Fibroblast of skin of right quadriceps (primary cell): Measurements from ENCODE around the gene RPP25L.
A peak's percentile ranks its signal among the peaks of the same experiment; 100 is the strongest.

Experiments used
- DNase-seq: peaks from one replicate; pipeline ENCODE4 v3.0.0-alpha.2; 2013

RPP25L gene

DNA sequence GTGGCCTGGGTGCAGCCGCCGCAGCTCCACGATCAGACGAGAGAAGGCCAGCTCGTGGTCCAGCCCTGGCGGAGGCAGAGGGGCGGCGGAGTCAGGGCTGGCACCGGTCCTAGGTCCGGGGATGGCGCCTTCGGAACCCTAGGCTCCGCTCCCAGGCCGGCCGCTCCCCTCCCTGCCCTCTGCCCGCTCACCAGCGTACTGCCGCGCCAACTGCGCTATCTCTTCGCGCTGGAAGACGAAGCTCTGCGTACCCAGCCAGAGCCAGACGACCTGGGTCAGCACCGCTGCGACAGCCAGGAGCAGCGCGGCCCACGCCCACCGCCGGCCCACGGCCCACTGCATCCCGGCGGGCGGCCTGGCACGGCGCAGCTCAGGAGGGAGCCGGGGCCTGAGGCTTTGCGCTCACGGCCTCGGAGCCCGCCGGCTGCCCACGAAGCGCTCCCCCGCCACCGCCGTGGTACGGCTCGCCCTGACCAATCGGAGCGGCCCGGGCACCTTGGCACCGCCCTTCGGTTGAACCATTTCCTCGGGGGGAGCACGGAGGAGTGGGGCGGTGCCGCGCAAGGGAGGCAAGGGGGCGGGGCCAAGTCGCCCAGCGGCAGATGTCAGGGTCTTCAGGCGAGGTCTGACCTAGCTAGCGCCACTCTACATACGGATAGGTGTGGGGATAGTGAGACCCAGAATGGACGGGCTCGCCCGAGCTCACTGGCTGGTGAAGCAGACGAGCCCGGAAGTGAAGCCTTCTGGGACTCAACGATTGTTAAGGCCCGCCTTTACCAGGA lies 25.6 kb upstream of the RPP25L start, which contains the start of gene SIGMAR1:
Gene SIGMAR1, minus strand, starts transcription at position 432 of the 782 bp plus-strand sequence. Its CDS starts 90 bp downstream, at position 342.
- DNase-seq: peak; percentile 95

DNA sequence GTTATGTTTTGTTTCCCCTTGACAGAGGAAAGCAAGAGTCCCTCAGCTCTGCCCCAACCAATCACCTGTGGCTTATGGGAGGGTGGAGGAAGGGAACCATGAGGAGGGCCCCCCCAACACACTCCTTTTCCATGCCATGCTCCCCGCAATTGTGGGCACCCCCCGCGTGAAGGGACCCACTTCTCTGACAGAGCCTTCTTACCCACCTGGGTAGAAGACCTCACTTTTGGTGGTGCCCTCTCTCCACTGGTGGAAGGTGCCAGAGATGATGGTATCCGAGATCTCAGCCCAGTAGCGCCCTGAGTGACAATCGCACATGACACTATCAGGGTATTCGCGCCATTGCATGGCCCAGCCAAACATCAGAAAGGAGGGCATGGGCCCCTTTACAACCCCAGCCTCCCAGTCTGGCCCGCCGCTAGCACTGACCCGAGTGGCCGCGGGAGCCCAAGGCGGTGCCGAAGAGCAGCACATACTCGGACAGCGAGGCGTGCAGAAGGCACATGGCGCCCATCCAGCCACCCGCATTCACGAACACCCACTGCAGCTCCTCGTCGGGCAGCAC lies 25.0 kb upstream of the RPP25L start:
- no peak for DNase-seq

DNA sequence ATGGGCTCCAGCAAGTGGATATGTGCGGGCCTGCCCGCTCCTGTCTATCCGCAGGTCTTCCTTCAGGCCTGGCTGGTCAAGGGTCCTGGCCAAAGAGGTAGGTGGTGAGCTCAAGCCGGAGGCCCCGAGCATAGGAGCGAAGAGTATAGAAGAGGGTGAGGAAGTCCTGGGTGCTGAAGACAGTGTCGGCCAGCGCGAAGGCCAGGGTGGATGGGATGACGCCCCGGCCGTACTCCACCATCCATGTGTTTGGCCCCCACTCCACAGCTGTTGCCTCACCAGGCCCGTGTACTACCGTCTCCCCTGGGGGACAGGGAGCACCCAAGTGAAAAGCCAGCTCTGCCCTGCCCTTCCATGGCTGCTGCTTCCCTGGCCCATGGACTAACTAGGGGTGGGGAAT lies 23.7 kb upstream of the RPP25L start:
- no peak for DNase-seq

DNA sequence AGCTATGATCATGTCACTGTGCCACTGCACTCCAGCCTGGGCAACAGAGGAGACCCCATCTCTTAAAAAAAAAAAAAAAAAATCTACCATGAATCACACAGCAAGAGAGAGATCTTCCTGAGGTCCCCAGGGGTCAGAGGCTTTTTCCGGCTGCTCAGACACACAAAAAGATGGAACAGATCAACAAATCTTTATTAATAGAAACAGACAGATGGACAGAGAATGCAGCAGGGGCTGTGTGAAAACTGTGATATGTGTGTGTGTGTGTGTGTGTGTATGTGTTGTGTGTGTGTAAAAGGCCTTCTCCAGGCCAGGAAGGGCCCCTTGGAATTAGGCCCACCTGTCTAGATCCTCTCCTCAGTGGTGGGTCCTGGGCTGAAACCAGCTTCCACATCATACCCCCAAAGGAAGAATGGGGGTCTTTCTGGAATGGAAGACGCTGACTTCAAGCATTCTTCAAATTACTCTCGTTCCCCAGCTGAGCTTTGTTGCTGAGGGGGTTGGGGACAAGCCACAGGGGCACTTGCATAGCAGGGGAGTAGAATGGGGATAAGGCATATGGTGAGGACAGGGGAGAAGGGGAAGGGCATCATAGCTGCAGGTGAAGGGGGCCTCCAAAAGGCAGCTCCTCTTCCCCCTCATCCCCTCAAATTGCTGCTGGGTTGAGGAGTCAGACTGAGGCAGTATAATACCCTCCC lies 22.8 kb upstream of the RPP25L start:
- DNase-seq: no peak

DNA sequence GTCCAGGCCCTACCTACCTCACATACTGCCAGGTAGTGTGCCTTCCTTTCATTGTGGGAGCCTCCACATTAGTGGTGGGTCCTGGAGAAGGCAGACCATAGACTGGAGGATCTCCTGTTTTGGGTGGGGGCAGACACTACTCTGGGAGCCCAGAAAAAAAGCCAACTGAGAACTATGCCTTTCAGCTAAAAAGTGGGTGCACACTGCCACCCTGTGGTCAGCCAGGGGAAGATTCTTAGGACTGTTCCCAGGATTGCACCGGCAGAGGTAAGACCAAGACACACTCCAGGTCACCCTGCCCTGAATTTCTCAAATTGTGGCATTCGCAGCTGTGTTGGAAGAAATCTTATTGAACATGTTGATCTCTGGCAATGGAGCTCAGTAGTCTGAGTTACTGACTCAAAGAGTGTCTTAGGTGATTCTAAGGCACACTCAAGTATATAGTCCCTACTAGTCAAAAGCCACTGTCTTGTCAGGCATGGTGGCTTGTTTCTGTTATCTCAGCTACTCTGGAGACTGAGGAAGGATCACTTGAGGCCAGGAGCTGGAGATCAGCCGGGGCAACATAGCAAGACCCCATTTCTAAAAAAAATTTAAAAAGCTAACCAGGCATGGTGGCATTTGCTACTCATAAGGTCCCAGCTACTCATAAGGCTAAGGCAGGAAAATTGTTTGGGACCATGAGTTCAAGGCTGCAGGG lies 22.1 kb upstream of the RPP25L start:
- peak; percentile 54 for DNase-seq

DNA sequence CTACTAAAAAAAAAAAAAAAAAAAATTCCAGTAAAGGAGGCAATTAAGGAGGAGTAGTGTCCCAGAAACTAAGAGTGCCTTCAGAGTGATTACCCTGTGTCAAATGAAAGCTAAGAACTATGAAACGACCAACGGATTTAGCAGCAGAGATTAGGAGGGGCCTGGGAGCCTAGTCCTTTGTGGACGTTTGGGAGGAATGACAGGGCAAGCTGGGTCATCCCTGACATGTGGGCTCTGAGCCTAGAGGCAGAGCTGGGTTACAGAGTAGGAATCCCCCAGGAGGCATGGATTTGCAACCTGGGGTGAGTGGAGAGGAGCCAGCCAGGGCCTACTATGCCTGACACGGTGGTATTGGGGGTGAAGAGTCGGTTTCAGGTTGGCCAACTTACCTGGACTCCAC lies 21.3 kb upstream of the RPP25L start:
- DNase-seq: no peak

DNA sequence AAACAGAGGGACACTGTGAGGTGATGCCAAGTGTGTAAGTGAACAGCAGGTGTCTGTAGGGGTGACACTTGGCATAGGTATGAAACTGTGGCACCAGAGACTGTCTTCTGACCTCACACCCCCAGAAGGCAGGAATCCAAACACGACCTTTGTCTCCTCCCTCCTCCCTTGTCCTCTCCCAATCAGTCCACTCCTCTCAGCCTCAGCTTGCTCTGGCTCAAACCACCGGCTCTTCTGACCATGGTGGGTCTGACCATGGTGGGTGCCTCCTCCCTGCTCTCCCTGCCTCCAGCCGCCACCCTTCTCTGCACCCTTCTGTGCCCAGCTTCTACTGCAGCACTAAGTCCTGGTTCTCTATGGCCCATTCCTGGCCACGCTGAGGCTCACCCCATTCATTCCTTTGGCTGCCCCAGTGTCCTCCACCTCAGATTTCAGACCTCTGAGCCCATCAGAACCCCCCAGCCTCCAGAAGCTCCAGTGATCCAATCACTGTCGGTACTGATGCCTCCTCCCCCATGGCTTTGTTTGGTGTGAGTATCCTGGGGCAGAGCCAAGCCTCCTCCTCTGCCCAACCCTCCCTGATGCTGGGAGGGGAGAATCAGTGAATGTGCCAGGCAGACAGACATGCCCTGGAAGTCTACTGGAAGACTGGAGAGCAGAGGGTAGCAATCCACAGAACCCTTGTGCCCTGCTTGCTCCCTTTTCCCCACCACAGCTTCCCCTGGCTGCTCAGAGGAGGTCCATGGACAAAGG lies 18.7 kb upstream of the RPP25L start:
- no peak for DNase-seq

DNA sequence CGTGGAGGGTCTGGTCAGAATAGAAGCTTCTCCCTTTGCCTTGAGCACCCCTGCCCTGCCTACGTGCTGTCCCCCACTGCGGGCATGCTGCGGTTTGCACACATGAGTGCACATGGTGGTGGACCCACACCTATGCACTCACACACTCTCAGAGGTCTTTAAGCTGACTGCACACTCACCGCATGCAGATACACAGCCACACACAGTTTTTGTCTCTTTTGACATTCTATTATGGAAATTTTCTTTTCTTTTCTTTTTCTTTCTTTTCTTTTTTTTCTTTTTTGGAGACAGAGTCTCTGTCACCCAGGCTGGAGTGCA lies 17.6 kb upstream of the RPP25L start:
- no peak for DNase-seq

DNA sequence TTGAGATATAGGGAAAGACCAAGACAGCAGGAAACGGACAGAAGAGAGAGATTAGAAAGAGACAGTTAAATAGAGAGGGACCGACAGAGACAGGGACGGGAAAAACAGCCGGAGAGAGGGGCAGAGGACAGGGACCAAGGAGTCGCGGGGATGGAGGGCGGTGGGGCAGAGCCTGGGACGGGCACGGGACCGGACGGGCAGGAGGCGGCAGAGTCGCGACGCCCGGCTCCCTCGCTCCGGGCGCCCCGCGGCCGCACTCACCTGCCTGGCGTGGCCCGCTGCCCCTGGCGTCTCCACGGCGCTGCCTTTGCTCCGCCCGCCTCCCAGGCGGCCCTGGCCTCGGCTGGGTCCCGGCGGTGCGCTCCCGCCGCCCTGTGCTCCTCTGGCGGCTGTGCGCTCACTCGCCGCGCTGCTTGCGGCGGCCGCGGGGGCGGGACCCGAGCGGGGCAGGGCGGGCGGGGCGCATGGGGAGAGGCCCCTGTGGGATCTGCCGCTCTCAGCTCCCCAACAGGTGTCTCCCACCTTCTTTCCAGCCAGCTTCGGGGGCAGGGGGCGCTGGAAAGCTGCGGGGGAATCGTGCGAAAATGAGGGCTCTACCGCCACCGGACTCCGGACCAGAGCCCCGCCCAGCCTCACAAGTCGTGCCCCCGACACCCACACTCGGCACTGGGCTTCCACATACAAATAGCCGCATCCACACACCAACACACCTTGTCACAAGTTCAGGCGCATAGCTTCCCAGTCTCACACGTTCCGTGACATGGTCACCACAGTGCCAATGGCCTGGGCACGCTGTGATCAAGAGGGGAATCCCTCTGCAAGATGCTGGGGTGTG lies 17.0 kb upstream of the RPP25L start, which contains the start of gene ARID3C:
Gene ARID3C, minus strand, starts transcription at position 411 of the 835 bp plus-strand sequence. CDS start 1,052 bp downstream, outside the sequence.
- DNase-seq: no peak

DNA sequence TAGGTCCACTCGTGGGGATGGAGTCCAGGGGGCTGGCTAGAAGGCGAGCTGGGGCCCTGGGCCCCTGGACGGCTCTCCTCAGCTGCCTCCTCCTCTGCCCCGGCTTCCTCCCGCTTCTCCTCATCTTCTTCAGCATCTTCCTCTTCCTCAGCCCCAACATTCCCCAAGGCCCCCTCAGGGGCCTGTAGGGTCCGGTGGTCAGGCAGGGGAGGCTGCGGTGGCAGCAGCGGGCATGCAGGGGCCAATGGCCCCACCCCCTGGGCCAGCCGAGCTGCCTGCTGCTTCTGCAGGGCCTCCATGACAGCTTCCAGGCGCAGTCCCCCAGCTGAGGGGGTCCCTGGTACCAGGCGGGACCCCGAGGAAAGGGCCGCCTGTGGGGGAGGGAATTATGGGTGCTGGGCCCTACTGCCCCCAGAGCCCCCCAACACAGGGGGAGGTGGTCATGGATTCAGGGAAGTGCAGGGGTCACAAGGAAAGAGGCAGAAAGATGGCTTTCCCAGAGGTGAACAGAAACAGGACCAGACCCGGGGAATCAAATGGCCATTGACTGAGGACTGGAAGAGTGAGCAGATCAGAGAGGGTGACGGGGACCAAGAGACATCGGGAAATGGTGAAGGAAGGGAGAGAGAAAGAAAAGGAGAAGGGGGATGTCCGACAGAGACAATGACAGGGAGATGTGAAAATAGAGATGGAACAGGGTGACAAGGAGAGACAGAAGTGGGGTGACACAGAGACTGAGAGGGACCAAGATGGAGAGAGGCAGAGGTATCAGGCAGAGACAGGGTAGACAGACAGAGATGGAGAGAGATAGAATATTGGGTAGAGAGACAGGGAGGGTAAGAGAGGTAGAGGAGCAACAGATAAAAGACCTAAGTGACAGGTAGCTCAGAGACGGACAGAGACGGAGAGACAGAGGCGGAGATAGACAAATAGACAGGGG lies 16.1 kb upstream of the RPP25L start:
- no peak for DNase-seq

DNA sequence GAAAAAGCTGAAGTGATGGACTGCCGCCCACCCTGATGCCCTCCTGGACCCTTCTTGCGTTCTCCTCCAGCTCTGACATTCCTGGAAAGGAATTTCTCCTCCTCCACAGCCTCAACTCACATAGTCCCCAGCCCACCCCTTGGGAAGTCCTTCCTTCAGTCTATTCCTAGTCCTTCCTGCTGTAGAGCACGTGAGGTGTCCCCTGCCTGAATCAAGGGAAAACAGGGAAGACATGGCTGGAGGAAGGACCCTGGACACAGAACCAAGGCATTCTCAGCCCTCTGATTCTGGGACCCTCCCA lies 13.2 kb upstream of the RPP25L start:
- DNase-seq: no peak

DNA sequence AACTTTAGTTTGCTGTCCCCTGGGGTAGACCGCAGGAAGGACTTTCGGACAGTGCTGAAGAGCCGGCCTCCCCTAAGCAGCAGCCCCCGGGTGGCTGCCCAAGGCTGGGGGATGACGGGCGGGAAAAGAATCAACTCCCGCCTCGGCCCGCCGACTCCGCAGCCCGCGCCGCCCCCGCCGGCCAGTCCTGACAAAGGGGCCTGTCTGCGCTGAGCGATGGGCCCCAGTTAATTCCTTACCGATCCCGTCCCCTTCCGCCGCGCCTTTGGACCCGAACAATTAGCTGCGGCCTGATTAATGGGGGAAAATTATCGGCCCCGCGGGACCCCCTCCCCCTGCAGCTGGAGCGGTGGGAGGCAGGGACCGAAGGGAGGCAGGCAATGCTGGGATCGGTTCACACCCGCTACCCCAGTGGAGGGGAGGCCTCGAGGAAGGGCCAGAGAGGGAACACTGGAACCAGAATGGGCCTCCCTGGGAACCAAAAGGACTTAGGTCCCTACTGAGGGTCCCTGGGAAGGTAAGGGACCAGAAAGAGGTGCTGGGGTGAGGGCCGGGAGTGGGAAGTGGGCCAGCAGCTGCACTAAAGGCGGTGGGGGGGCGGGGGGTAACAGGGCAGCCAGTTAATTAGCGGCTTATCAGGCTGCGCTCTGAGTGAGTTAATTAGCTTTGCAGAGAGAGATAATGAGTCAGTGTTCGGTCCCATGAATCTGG lies 12.7 kb upstream of the RPP25L start:
- no peak for DNase-seq

DNA sequence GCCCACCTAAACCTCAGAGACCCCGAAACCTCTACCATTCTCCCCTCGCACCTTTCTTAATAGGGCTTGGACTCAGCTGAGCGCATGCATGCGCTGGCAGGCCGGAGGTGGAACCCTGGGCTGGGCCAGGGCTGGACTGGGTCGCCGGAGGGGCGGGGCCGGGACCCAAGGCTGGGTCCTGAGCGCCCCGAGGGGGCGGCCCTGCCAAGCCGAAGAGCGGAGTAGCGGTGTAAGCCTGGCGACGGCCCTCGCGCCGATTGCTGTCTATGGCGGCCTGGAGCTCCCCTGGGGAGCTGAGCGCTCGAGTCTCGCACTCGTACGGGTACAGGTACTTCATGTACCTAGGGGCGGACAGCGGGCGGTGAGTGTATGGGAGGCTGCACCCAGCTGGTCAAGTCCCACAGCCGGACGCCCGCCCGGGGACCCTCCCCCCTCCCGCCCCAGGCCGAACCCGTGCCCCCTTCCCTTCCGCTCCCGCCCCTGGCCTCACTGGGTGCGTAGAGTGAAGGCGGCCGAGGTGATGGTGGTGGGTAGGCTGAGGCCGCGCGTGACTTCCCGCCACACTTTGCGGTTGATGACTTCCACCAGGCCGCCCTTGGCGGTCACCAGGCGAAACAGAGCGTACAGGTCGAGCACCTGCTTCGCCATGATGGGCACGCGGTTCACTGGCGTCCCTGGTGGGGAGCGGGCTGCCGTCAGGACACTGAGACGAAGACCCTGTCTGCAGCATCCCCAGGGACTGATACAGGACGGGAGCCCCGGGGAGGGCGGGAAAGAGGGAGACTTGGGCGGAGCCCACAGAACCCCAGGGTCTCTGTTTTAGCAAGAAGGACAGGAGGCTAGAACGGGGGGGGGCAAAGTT lies 11.7 kb upstream of the RPP25L start:
- DNase-seq: no peak

DNA sequence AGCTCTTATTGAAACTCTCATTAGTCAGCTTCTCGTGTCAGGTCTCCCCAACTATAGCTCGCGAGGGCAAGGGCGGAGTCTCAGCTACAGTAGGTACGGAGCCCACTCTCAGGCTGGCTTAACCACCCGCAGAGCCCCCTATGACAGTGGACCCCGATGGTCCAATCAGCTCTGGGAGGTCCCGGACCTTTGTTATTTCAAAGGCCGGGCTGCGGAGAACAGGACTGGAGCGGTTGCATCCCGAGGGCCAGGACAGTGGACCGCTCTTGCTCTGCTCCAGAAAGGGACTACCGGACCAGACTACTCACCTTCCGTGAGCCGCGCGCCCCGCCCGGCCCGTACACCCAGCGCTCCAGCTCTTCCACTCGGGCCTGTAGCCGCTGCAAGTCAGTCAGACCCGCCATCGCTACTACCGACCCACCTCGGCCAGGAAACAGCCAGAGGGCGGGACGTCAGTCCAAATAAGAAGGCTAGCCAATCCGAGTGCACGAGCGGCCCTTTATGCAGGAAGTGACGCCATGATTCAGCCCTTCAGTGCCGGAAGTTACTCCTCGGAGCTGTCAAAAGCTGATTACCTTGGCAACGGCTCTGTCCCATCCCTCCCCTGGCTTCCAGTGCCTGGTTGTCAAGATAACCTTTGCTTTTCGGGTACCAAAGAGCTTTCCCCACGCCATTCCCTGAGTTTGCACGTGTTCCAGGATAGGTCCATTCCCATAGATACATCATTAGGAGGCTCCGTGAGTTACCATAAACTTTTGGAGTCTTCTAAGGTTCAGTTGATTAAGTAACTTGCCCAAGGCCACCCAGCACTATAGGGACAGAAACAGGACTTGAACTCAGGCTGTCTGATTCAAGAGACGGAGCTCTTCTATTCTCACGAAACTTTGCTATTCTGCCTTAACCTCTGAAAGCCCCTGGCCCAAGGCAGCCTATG lies 8.4 kb upstream of the RPP25L start, which contains the start of gene DCTN3:
Gene DCTN3, minus strand, starts transcription at position 435 of the 934 bp plus-strand sequence. Its CDS starts 31 bp downstream, at position 404.
- peak; percentile 93 for DNase-seq

DNA sequence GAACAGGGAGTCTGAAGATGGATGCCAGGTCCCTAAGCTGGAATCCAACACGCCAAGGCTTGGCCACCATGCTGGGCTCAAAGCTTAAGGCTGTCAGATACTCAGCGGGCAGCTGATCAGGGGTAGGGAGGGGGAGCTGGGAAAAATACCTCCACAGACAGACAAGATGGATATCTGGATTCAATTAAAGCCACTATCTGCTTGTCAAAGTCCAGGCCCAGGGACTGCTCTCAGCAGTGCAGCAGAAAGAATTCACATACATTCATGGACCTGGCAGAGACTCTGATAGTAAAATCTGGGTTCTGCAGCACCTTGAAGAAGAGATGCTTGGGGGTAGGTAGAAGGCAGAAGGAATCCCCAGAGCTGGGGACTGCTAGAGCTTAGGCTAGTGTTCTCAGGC lies 3.2 kb upstream of the RPP25L start:
- no peak for DNase-seq

DNA sequence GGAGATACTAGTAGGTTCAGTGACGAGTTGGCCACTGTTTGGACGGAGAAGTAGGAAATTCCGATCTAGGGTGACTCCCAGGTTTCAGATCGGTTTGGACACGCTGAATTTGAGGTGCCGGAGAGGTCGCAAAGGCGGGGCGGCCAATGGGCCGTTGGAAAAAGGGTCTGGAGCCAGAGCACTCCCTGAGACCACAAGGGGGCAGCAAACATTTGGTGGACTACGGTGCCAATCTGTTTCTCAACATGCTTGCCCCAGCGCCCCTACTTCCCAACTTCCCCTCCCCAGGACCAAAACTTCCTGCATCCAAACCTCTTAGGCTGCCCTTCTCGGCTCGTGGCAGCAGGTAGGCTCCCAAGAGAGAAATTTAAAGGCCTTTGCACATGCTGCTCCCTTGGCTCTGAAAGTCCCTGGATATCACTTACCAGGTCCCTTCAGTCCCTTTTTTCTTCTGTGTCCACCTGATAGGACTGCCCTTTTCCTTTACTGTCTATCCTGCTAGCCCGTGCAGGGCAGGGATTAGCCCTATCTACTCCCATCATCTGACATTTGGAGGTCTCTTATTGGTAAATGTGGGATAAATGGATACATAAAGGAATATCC lies 992 bp upstream of the RPP25L start:
- peak; percentile 60 for DNase-seq

DNA sequence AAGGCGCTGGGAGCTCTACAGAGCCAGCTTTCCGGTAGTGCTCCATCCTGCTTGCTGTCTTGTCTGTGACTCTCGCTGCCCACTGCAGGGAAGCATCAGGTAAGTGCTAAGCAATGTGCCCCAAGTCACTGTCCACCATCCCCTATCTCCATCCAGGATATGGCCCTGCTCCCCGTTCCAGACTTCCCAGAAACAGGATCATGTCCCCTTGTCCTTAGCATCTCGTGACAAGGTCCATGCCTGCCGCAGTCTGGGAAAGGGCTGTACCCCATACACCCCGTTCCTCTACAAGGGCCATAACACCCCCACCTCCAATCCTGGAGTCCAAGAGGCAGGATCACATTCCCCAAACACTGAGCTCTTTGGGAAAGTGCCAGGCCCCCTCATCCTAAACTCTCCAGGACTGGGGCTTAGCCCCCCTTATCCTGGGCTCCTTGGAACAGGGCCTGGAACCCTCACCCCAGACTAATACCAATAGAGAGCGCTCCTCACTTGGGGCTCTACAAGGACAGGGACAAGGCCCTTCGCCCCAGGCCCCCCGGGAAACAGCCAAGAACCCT lies 566 bp downstream of the RPP25L start:
- no peak for DNase-seq
